ENCODE results near the gene CFAP61. TPM values are rescaled to one million over a fixed set of nuclear protein-coding genes. Genes with fewer than 3 reads are reported as not detected.
"Not testable (repeated sequence)": the region's sequence is repeated elsewhere in the genome, so short reads cannot be mapped to it uniquely, and the experiment has no call there.

The CFAP61 gene
- total RNA-seq, 1 donor from 2014 or later = 0.26 TPM

GRCh38 chr20:20233041-20233514, 180.7 kb downstream of the CFAP61 start:
- no peak for DNase-seq (ENCODE audit: low read depth)
- H3K27me3 ChIP-seq (ENCODE audit: control insufficient read depth, insufficient read depth, low read length) = no peaks in the 10 kb centered on the region
- no peak overlapping the region for H3K4me3 ChIP-seq (ENCODE audit: low read depth, low read length)
- no peaks in the 10 kb centered on the region for H3K36me3 ChIP-seq (ENCODE audit: control insufficient read depth, insufficient read depth, low read length)
- no peak for FAIRE-seq
- no peak for TF ChIP-seq CTCF (IDR thresholded peaks at IDR 0.05; ENCODE audit: insufficient read depth, low read length, severe bottlenecking)

GRCh38 chr20:20235681-20236080, 183.3 kb downstream of the CFAP61 start:
- no peak for TF ChIP-seq CTCF (IDR thresholded peaks at IDR 0.05; ENCODE audit: insufficient read depth, low read length, severe bottlenecking)
- H3K27me3 ChIP-seq (ENCODE audit: control insufficient read depth, insufficient read depth, low read length) = no peaks in the 10 kb centered on the region
- H3K4me3 ChIP-seq (ENCODE audit: low read depth, low read length) = no peak overlapping the region
- DNase-seq (ENCODE audit: low read depth) (no peak), FAIRE-seq (no peak)
- H3K36me3 ChIP-seq (ENCODE audit: control insufficient read depth, insufficient read depth, low read length) = no peaks in the 10 kb centered on the region

GRCh38 chr20:20237093-20237959, 185.0 kb downstream of the CFAP61 start:
- TF ChIP-seq CTCF (IDR thresholded peaks at IDR 0.05; ENCODE audit: insufficient read depth, low read length, severe bottlenecking) = peak; percentile 78
- no peak overlapping the region for H3K4me3 ChIP-seq (ENCODE audit: low read depth, low read length)
- H3K27me3 ChIP-seq (ENCODE audit: control insufficient read depth, insufficient read depth, low read length) = no peaks in the 10 kb centered on the region
- no peak for FAIRE-seq
- no peaks in the 10 kb centered on the region for H3K36me3 ChIP-seq (ENCODE audit: control insufficient read depth, insufficient read depth, low read length)
- peak; percentile 22 for DNase-seq (ENCODE audit: low read depth)

- DNase-seq (ENCODE audit: low read depth) (no peak), FAIRE-seq (no peak)
- H3K27me3 ChIP-seq (ENCODE audit: control insufficient read depth, insufficient read depth, low read length) = no peaks in the 10 kb centered on the region
- H3K36me3 ChIP-seq (ENCODE audit: control insufficient read depth, insufficient read depth, low read length) = no peaks in the 10 kb centered on the region
- no peak overlapping the region for H3K4me3 ChIP-seq (ENCODE audit: low read depth, low read length)
- TF ChIP-seq CTCF (IDR thresholded peaks at IDR 0.05; ENCODE audit: insufficient read depth, low read length, severe bottlenecking) = no peak
These were observed 189.6 kb downstream of the CFAP61 start for GRCh38 chr20:20241976-20242375.

- DNase-seq (ENCODE audit: low read depth); H3K36me3 ChIP-seq (ENCODE audit: control insufficient read depth, insufficient read depth, low read length); H3K4me3 ChIP-seq (ENCODE audit: low read depth, low read length); H3K27me3 ChIP-seq (ENCODE audit: control insufficient read depth, insufficient read depth, low read length); FAIRE-seq: not testable (repeated sequence)
These were observed 192.1 kb downstream of the CFAP61 start for GRCh38 chr20:20244384-20244783.

- no peak for TF ChIP-seq CTCF (IDR thresholded peaks at IDR 0.05; ENCODE audit: insufficient read depth, low read length, severe bottlenecking)
- FAIRE-seq (no peak), DNase-seq (ENCODE audit: low read depth) (no peak)
- H3K27me3 ChIP-seq (ENCODE audit: control insufficient read depth, insufficient read depth, low read length) = no peaks in the 10 kb centered on the region
- no peaks in the 10 kb centered on the region for H3K36me3 ChIP-seq (ENCODE audit: control insufficient read depth, insufficient read depth, low read length)
- H3K4me3 ChIP-seq (ENCODE audit: low read depth, low read length) = no peak overlapping the region
These were observed 194.8 kb downstream of the CFAP61 start for GRCh38 chr20:20246996-20247633.

All from bronchial epithelial cell (primary cell).